ENCODE results near the gene RNF148. TPM values are rescaled to one million over a fixed set of nuclear protein-coding genes. Genes with fewer than 3 reads are reported as not detected.

RNF148 gene
- total RNA-seq: not detected

GRCh38 chr7:122702872-122703510 lies at the start of gene RNF148:
Gene RNF148, minus strand, starts transcription at chr7:122702922. Its CDS starts 172 bp downstream, at chr7:122702750.
- POLR2A ChIA-PET: no interaction called here
- CTCF ChIA-PET: no interaction called here

- CTCF ChIA-PET: no interaction called here
- POLR2A ChIA-PET: no interaction called here
These were observed 47.7 kb upstream of the RNF148 start for GRCh38 chr7:122750389-122750788.

GRCh38 chr7:122748195-122748594 lies 45.5 kb upstream of the RNF148 start:
- ChIA-PET POLR2A (no interaction called here), CTCF (no interaction called here)

GRCh38 chr7:122746948-122747347 lies 44.2 kb upstream of the RNF148 start:
- POLR2A ChIA-PET: no interaction called here
- CTCF ChIA-PET: no interaction called here

- POLR2A ChIA-PET: no interaction called here
- CTCF ChIA-PET: no interaction called here
These were observed 40.5 kb upstream of the RNF148 start for GRCh38 chr7:122743211-122743610.

- ChIA-PET CTCF (no interaction called here), POLR2A (no interaction called here)
These were observed 36.2 kb upstream of the RNF148 start for GRCh38 chr7:122738947-122739346.

GRCh38 chr7:122736183-122736582 lies 33.5 kb upstream of the RNF148 start:
- ChIA-PET POLR2A (no interaction called here), CTCF (no interaction called here)

GRCh38 chr7:122727759-122728158 lies 25.0 kb upstream of the RNF148 start:
- ChIA-PET POLR2A (no interaction called here), CTCF (no interaction called here)

GRCh38 chr7:122727354-122727753 lies 24.6 kb upstream of the RNF148 start:
- ChIA-PET POLR2A (no interaction called here), CTCF (no interaction called here)

- ChIA-PET POLR2A (no interaction called here), CTCF (no interaction called here)
These were observed 24.2 kb upstream of the RNF148 start for GRCh38 chr7:122726881-122727280.

- CTCF ChIA-PET: no interaction called here
- POLR2A ChIA-PET: no interaction called here
These were observed 21.6 kb upstream of the RNF148 start for GRCh38 chr7:122724366-122724765.

GRCh38 chr7:122719010-122719578 lies 16.4 kb upstream of the RNF148 start:
- CTCF ChIA-PET: no interaction called here
- POLR2A ChIA-PET: no interaction called here

- ChIA-PET CTCF (no interaction called here), POLR2A (no interaction called here)
These were observed 14.8 kb upstream of the RNF148 start for GRCh38 chr7:122717356-122718089.

- ChIA-PET CTCF (no interaction called here), POLR2A (no interaction called here)
These were observed 12.5 kb upstream of the RNF148 start for GRCh38 chr7:122715183-122715582.

- ChIA-PET CTCF (no interaction called here), POLR2A (no interaction called here)
These were observed 8.2 kb upstream of the RNF148 start for GRCh38 chr7:122710916-122711315.

GRCh38 chr7:122709930-122710646 lies 7.4 kb upstream of the RNF148 start:
- CTCF ChIA-PET: no interaction called here
- POLR2A ChIA-PET: no interaction called here

GRCh38 chr7:122706836-122707235 lies 4.1 kb upstream of the RNF148 start:
- ChIA-PET POLR2A (no interaction called here), CTCF (no interaction called here)

GRCh38 chr7:122699017-122699416 lies 3.7 kb downstream of the RNF148 start, which contains the start of gene RNF133:
Gene RNF133, minus strand, starts transcription at chr7:122699117. Its CDS starts 199 bp downstream, at chr7:122698918.
- POLR2A ChIA-PET: no interaction called here
- CTCF ChIA-PET: no interaction called here

- ChIA-PET CTCF (no interaction called here), POLR2A (interaction anchor here (0.6 kb wide), 1 partner anchor 108 kb away, joined by 8 read pairs; no protein-coding TSS in a partner anchor)
These were observed 6.9 kb downstream of the RNF148 start for GRCh38 chr7:122695816-122696215.

GRCh38 chr7:122694697-122695096 lies 8.0 kb downstream of the RNF148 start:
- POLR2A ChIA-PET: no interaction called here
- CTCF ChIA-PET: no interaction called here

GRCh38 chr7:122692769-122693309 lies 9.9 kb downstream of the RNF148 start:
- CTCF ChIA-PET: no interaction called here
- POLR2A ChIA-PET: no interaction called here
